HG03097 (cell line): ENCODE results near the gene USP19.

Source experiments
- ATAC-seq: cut with Tn5 transposase; IDR thresholded peaks from one replicate; pipeline ENCODE4 v1.9.1; 2021; ENCODE audit not compliant: unreplicated experiment, low FRiP score

USP19 gene

GRCh38 chr3:49133226-49133951 lies 12.8 kb upstream of the USP19 start:
- no peak for ATAC-seq

- no peak for ATAC-seq
These were observed 12.0 kb upstream of the USP19 start, which contains the start of gene LAMB2 for GRCh38 chr3:49132437-49133225. Gene LAMB2 (minus strand): TSS chr3:49133050. CDS start chr3:49132867, 183 bp downstream.

DNA sequence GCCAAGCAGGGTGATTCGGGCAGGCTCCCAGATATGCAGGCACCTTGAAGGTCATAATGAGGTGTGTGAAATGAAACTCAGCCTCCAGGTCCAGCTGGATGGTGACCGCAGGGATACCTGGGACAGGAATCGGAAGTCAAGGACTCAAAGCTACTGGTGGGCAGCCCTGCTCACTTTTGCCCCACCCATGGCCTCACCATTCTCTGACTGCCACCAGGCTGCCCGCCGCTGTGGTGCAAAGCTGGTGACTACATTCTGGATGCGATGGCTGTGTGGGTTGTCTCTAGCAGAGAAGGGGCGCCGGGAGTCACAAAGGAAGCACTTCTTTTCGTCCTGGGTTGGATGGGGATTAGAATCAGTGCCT lies 11.4 kb upstream of the USP19 start:
- ATAC-seq: no peak

DNA sequence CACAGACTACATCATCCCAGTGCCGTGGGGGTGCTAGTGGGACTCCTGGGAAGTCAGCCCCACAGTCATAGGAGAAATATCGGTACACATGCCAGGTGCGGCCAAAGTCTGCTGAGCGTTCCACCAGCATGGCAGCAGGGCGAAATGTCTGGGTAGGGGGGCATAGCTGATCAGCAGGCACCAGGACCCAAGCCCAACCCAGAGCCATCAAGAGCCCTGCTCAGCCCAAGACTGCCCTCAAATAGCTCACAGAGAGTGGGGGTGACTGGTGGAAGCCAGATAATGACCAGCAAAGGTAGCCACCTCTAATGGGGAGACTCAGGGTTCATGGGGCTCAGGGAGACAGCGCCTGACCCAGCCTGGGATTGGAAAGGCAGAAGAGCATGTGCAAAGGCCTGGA lies 11.0 kb upstream of the USP19 start:
- ATAC-seq: no peak

DNA sequence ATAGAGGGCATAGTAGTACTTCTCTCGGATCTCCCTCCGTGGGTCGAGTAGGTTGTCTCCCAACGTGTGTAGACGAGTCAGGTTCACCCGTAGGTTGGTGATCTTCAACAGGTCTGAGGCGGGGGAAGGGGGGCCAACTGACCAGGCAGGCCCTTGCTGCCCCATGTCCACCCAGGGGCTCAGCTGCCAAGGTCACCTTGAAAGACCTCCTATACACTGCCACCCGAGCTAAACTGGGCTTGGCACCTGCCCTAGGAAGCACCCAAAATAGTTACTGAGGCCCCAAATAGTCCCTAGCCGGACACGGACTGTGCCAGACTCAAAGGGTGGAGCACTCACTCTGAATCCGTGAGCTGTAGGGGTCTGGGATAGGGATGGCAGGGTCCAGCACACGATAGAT lies 10.4 kb upstream of the USP19 start:
- ATAC-seq: no peak

DNA sequence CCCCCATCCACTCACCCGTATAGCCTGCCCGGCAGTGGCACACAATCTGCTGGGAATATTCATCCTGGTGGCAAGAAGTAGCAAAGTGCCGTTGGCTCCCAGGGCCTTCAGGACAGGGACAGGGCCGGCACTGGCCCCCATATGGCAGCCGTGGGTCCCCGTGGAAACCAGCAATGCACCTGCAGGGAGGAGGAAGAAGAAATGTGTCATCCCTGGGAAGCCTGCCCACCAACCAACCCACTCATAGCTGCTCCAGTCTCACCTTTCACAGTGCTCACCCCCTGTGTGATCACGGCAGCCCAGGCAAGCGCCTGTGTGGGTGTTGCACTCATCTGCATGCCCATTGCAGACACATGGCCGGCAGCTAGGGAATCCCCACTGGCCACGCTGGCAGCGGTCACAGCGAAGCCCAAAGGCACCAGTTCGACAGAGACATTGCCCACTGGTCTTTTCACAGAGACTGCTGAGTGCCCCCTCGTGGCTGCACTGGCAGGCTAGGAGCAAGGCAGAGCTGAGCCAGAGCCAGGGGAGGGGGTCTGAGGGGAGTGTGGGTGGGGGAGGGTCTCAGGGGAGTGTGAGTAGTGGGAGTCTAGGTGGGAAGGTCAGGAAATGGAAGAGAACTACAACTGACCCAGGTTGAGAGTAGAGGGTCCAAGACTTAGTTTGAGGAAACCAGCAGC lies 4.5 kb upstream of the USP19 start:
- no peak for ATAC-seq

GRCh38 chr3:49124203-49124602 lies 3.6 kb upstream of the USP19 start:
- ATAC-seq: no peak

DNA sequence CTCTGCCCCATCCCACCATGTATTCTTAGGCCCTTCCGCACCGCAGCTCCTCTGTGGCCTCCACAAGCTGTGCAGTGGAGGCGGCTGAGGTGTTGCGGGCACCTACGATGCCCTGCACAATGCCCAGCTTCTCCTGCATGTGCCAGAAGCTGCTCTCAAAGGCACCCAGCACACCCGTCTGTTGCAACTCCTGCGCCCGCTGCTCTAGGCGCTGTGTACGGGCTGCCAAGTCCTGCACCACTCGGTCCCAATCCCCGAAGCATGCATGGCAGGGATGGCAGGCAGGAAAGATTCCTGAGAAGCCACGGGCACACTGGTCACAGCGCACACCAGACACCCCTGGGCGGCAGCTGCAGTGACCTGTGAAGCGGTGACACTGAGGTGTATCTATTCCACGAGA lies 3.1 kb upstream of the USP19 start:
- no peak for ATAC-seq

GRCh38 chr3:49122886-49123545 lies 2.4 kb upstream of the USP19 start:
- ATAC-seq: no peak

DNA sequence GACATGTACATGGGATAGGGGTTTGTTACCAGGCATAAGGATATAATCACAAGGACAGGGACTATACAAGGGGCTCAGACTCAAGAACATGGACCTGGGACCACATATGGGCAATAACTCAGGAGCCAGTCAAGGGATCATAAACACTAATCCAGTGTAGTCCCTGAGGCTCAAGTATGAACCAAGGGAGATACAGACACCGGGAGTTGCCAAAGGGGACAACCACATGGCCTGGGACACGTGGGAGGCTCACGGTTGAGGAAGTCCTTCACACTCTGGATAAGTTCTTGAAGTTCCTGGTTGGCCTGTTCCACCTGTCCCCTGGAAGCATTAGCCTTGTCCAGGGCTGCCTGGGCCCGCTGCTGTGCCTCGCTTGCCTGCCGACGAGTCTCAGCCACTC lies 1.8 kb upstream of the USP19 start:
- no peak for ATAC-seq

DNA sequence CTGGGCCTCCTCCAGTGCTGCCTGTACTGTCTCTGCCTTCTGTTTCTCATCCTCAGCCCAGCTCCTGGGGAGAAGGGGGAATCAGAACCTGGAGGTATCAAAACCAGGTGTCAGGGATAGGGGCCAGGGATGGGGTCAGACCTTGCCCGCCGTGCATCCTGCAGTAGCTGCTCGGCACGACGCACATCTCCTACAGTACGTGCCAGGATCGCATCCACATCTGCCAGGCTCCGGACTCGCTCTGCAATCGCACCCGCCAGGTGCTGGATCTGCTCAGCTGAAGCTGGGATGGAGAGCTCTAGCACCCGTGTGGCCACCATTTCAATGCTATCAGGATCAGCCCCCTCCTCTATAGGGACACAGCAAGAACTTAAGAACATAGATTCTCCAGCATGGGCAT lies 1.4 kb upstream of the USP19 start:
- ATAC-seq: no peak

DNA sequence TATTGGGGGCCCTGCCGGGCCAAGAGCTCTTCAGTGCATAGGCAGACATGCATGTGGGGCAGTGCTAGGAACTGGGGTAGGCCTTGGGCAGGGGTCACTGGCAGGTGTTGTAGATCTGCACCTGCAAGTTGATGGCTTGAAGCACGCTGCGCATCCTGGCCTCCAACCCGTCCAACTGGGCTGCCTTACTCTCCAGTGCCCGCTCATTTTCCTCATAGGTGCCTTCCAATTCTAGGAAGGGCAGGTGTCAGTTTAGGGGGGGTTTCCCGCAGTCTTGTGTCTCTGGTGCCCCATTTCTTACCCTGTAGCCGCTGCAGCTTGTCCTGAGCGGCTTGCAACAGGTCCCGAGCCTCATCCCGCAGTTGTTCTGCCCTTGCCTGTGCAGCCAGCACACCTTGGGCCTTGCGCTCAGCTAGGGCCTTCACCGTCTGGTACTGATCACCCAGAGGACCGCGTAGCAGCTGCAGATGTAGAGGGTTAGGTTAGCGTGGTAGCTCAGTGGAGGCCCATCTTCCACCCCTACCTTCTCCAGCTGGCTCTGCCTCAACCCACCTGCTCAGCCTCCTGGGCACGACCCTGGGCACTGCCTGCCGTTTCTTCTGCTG lies 611 bp upstream of the USP19 start:
- ATAC-seq: no peak

DNA sequence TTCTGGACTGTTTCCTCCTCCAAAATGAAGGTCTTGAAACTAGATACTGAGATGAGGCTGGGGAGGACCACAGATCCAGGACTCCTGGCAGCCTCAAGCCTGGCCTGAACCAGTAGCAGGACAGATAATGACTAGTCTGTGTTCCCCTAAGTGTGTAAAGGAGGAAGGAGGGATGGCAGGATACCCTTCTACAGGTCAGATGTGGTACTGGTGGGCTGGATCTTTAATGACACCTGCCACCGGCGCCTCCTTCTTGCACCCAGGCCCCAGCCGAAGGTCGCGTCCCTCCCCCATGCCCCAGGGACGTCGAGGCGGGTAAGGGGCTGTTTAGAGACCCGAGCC lies 556 bp downstream of the USP19 start:
- ATAC-seq: peak; percentile 3

DNA sequence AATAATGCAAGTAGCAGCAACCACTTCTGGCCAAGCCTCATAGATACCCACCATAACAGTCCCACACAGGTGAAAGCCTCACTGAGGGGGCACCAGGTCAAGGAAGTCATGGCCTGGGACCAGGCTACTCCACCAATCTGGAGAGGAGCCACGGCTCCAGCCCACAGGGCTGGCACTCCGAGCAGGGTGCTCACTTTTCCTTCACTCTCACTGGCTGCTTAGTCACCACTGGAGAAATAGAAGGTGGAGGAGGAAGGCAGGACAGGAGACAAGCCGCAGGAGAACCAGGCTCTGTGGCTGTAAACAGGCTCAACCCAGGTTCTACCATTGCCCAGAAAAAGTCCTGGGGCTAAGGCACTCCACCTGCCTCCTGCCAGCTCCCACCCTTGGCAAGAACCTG lies 1.2 kb downstream of the USP19 start:
- ATAC-seq: no peak

DNA sequence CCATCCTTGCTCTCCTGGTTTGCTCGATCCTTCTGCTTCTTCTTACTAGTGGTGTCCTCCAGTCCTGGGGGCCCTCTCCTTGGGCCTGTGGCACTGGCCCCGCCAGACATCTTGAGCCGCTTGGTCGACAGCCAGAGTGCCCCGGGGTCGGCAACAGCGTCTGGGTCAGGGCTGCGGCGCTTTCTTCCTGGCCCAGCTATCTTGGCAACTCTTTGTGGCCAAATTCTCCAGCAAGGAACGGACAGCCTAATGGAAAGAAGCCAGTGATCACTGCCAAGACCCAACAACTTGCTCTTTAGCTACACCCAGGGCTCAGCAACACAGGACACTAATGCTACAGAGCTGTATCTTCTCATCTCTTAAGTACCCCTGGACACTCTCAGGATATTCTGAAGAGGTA lies 1.6 kb downstream of the USP19 start:
- ATAC-seq: no peak

DNA sequence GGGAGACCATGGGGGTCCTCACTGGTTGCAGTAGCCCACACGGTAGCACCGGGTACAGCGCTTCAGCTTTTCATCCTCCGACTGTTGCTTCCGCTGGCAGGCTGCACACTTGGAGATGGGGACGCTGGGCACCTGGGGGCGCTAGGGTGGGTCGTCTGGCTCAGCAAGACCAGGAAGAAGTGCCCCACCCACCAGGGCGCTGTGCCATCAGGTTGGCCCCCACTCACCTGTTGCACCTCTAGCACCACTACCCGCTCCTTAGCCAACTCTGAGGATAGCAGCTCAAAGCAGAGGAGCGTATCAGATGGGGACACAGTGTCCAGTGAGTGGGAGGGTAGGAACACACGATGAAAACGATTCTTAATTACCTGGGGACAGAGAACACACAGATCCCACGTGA lies 8.4 kb downstream of the USP19 start:
- ATAC-seq: no peak

DNA sequence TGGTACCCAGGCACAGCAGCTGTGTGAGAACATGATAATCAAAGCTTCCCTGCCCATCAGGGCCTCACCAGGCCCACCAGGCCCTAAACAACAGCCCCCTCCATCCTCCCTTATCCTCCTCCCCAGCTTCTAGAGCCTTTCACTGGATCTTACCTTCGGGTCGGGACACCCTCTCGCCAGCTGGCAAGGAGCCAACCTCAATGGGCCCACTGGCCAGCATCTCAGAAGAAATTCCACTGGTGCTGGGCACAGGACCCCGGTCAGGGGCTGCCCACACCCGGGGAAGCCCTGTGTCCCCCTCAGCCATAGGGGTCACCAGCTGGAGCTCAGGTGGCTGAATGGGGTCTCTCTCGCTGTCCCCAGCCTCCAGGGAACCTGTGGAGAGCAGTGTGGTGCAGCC lies 9.3 kb downstream of the USP19 start:
- no peak for ATAC-seq

- no peak for ATAC-seq
These were observed 9.8 kb downstream of the USP19 start for GRCh38 chr3:49110780-49111179.

DNA sequence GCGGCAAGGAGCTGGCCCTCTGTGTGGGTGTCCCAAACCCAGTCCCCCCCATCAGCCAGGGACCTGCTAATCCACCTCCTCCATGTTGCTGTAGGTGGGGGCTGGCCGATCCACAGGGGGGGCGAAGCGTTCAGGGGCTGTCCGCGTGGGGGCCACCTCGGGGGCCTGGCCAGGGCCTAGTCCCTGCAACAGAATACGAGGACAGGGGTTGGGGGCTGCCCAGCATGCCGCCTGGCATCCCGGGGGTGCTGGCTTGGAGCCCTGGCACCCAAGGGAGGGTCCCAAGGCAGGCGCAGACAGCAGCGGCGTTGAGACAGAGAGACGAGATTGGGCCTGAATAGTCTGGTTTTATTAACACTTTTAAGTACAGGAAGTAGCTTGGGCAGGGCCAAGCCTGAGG lies 12.3 kb downstream of the USP19 start:
- ATAC-seq: no peak

GRCh38 chr3:49104427-49105291 lies 16.0 kb downstream of the USP19 start, which contains the start of gene QARS1:
Gene QARS1 (minus strand): TSS chr3:49104757. CDS start chr3:49104733, 24 bp downstream.
- ATAC-seq: peak; percentile 58
